GM19035 (cell line): ENCODE data around the gene ADK.

Source experiments
- ATAC-seq: cut with Tn5 transposase; IDR thresholded peaks from one replicate; pipeline ENCODE4 v1.9.1; 2021; ENCODE audit not compliant: unreplicated experiment

Gene ADK

DNA sequence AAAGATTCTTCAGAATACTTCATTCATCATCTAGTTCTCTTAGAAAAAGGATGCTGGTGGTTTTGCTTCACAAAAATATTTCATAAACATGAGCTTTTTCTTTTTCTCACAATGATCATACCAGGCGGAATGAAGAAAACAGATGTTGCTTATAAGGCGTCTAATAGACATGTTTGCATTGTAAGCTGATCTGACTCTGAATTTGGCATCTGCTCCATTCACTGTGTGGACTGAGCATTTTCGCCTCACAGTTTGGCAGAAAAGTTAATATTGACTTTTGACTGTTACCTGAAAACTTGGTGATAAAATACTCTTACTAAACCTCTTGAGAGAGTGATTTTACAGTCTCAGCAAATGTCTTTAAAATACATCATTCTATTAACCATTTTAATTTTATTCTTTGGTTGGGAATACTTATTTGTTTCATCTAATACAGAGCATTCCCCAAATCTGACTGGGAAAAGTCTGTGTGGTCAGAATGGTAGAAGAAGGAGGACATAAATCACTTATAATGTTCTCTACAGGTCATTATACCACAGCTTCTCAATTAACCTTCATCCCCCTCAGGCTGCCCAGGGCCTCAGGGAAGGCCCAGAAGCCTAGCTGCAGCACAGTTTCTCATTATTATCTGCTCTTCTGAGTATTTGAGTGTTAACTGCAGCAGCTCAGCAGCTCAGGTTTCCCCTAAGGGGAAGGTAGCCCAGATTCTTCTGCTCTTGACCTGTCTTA lies 553.8 kb downstream of the ADK start:
- ATAC-seq = no peak

DNA sequence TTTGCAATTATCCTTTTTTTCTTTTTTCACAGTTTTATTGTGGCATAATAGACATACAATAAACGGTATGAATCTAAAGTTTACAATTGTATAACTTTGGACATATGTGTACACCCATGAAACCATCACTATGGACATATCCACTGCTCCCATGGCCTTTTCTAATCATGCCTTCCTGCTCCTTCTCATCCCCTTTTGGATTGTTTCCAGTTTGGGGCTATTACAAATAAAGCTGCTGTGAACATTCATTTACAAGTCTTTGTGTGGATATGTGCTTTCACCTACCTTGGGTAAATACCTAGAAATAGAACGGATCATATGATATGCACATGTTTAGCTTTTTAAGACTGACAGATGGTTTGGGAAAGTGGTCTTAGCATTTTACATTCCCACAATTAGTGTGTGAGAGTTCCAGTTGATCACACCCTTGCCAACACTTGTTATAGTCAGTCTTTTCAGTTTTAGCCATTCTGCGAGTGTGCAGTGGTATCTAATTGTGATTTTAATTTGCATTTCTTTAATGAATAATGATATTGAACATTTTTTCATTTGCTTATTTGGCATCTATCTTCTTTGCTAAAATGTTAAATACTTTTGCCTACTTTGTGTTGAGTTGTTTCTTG lies 554.4 kb downstream of the ADK start:
- no peak for ATAC-seq

DNA sequence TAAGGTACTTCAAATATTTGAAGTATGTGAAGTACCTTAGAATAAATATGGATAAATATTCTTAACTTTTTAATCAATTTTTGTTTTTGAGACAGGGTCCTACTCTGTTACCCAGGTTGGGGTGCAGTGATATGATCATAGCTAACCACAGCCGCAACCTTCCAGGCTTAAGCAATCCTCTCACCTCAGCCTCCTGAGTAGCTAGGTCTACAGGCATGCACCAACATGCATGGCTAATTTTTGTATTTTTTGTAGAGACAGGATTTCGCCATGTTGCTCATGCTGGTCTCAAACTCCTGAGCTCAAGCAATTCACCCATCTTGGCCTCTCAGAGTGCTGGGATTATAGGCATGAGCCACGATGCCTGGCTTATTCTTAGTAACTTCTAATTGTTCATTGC lies 555.9 kb downstream of the ADK start:
- ATAC-seq = no peak

DNA sequence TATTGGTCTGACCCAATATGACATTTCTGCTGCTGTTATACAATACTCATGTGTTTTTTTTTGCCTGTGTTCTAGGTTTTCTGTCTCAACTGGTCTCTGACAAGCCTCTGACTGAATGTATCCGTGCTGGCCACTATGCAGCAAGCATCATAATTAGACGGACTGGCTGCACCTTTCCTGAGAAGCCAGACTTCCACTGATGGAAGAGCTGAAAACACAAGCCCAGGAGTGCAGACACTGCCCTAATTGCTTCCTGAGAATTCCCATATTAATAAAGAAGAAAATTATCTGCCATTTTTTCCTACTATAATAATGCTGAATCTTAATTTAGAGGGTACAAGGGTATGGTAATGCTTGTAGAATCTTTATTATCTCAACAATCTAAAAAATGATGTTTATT lies 557.2 kb downstream of the ADK start:
- ATAC-seq = no peak

DNA sequence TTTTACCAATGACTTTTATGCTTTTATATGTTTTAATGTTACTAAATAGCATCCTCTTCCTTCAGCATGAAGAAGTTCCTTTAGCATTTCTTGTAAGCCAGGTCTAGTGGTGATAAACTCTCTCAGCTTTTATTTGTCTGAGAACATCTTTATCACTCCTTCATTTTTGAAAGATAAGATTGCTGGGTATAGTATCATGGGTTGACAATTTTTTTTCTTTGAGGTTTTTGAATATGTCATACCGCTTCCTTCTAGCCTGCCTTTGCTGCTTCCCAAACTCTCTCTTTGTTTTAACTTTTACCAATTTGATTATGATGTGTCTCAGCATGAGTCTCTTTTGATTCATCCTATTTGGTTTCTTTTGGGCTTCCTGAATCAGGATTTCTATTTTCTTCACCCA lies 567.2 kb downstream of the ADK start:
- ATAC-seq = no peak

DNA sequence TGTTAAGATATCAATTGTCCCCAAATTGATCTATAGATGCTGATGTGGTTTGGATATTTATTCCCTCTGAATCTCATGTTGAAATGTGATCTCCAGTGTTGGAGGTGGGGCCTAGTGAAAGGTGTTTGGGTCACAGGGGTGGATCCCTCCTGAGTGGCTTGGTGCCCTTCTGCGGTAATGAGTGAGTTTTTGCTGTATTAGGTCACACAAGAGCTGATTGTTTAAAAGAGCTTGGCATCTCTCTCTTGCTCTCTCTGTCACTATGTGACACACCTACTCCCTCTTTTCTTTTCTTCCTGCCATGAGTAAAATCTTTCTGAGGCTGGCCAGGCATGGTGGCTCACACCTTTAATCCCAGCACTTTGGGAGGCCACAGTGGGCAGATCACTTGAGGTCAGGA lies 577.2 kb downstream of the ADK start:
- ATAC-seq = no peak

DNA sequence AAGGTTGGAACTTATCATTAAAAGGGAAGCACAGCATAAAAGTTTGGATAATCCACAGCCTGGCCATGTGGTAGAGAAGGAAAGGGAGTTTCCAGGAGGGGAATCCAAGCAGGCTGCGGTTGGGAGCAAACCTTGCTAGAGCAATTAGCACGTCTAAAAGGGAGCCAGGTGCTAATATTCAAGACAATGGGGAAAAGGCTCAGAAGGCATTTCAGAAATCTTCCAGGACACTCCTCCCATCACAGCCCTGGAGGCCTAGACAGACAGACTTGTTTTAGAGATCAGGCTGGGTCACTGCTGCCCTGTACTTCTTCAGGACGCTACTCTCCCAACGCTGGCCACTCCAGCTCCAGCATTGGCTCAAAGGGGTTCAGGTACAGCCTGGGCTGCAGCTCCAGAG lies 579.2 kb downstream of the ADK start:
- no peak for ATAC-seq

DNA sequence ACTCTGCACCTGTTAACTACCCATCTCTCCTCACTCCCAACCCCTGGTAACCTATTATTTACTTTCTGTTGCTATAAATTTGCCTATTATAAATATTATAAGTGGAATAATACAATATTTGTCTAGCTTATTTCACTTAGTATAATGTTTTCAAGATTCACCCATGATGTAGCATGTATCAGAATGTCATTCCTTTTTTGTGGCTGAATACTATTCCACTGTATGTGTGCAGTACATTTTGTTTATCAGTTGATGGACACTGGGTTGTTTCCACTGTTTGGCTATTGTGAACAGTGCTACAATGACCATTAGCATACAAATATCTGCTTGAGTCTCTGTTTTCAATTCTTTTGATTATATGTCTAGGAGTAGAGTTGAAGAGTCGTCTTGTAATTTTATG lies 582.6 kb downstream of the ADK start:
- no peak for ATAC-seq

DNA sequence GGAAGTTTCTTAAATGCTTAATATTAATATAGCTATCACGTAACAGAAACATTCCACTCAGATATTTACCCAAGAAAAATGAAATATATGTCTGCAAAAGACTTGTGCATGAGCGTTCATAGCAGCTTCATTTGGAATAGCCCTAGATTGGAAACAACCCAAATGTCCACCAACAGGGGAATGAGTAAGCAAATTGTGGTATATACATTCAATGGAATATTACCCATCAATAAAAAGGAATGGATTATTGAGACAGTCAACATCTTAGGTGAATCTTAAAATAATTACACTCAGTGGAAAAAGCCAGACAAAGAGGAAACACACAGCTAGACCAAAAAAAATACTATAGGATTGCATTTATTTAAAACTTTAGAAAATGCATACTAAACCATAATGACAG lies 585.0 kb downstream of the ADK start:
- no peak for ATAC-seq

DNA sequence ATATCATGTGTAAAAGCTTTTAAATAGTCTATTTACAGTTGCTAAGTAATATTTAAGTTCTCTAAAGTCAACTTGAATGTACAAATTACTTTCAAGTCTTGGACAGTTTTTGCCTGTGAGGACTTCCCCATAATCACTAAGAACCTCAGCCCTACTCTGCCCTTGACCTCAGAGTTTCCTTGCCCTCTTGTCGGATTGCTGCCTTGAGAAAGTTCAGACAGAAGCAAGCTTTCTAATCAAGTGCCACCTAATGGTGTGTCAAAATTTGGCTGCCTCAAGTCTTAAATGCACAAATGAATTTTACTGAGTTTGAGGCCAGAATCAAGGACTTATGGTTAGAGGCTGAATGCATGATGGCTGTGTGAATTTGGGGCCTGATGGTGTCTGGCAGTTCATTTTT lies 587.0 kb downstream of the ADK start:
- ATAC-seq = no peak

DNA sequence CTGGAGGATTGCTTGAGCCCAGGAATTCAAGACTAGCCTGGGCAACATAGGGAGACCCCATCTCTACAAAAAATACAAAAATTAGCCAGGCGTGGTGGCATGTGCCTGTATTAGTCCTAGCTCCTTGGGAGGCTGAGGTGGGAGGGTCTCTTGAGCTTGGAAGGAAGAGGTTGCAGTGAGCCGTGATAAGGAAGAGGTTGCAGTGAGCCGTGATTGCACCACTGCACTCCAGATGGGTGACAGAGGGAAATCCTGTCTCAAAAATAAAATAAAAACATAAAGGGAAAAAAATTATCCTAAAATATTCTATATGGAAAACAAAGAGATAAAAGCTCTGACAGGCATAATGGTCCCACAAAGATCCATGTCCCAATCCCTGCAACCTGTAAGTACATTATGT lies 587.5 kb downstream of the ADK start:
- no peak for ATAC-seq

DNA sequence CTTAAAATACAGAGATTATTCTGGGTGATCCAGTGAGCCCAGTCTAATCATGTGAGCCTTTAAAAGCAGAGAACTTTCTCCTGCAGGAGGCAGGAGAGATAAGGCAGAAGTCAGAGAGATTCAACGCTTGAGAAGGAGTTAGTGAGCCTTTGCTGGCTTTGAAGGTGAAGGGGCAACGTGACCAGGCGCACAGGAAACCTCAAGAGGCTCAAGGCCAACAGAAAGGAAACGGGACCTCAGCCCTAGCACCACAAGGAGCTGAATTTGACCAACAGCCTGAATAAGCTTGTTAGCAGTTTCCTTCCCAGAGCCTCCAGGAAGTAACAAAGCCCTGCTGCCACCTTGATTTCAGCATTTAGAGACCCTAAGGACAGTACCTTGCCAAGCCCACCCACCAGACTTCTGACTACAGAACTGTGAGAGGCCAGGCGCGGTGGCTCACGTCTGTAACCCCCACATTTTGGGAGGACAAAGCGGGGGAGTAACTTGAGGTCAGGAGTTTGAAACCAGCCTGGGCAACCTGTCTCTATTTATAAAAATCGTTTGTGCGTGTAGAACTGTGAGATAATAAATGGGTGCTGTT lies 588.1 kb downstream of the ADK start:
- peak; percentile 88 for ATAC-seq

DNA sequence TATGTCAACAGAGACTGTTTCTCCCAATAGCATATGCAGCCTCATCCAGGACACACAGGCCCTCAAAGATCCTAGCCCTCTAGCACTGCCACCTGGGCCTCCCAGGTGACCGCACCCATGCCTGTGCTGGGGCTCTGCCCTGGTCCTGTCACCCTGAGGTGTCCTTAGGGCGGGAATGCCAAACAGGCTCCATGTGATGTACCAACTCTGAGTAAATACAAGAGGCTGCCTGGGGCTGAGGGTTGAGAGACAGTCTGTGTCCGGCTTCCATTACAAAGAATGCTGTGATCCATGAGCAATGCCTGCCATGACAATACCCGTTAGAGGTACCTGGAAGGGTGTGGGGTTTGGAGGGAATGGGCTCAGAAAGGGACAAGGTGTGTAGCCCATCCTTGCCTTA lies 592.4 kb downstream of the ADK start:
- ATAC-seq = no peak

DNA sequence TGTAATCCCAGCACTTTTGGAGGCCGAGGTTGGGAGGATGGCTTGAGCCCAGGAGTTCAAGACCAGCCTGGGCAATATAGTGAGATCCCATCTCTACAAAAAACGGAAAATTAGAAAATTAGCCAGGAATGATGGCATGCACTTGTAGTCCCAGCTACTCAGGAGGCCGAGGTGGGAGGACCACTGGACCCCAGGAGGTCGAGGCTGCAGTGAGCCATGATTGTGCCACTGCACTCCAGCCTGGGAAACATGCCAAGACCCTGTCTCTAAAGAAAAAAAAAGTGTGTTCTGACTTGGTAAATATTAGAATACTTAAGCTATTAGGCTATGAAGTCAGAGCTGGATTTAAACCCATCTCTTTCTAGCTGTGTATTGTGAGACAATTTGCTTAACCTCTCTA lies 594.4 kb downstream of the ADK start:
- no peak for ATAC-seq

DNA sequence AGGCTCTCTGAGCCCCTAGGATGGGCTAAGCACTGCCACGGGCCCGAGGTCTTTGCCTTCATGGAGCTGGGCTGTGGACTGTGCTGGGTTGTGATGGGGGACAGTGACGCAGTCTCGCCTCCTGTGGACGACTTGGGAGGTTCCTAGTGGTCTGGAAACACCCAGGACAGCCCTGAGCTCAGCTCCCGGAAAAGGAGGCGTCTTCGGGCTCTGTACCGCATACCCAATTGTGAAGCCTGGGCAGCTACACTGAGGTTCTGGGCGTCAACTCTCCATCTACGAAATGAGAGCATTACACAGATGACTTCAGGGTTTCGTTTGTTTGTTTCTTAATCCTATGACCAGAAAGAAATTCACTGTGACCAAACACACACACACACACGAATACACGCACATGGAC lies 595.8 kb downstream of the ADK start:
- no peak for ATAC-seq

DNA sequence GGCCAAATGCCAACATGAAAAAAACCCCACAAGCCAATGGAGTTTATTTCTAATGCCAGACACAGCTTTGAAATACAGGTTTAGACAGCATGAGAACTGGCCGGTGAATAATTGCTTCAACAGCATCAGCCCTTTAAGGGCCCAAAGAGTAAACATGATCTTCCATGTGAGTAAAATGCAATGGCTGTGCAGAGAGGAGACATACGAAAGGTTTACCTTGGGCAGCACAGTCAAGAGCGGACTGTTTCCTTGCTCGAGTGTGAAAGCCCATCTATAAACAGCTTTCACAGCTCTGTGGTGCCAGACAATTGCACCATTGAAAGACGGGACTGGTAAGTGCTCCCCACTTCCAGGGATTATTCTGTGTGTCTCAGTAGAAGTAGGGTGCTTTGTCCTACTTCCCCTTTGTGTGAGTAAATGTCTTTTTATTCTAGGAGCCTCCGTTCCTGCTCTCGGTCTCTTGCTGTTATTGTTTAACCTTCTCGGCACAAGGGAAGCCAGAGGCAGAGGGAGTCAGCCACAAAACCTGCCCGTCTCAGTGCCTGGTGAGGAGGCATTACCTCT lies 597.5 kb downstream of the ADK start:
- ATAC-seq = no peak

DNA sequence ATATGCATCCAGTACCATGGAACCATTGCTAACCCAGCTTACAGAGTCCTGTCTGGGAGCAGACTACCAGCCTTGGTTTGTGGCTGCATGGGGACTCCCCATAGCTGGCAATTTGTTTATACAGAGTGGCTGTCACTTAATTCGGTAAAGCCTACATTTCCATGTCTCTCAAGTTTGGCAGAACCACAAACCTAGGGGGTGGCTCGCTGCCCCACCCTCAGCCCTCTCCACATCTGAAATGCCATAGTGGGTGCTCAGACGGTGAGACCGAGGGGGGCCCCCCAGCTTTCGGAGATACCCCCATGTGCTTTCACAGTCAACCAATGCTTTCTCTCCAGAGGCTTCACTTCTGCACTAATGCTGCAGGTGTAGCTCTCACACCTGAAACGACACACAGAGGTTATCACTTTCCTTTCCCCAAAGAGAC lies 599.8 kb downstream of the ADK start:
- ATAC-seq = no peak

DNA sequence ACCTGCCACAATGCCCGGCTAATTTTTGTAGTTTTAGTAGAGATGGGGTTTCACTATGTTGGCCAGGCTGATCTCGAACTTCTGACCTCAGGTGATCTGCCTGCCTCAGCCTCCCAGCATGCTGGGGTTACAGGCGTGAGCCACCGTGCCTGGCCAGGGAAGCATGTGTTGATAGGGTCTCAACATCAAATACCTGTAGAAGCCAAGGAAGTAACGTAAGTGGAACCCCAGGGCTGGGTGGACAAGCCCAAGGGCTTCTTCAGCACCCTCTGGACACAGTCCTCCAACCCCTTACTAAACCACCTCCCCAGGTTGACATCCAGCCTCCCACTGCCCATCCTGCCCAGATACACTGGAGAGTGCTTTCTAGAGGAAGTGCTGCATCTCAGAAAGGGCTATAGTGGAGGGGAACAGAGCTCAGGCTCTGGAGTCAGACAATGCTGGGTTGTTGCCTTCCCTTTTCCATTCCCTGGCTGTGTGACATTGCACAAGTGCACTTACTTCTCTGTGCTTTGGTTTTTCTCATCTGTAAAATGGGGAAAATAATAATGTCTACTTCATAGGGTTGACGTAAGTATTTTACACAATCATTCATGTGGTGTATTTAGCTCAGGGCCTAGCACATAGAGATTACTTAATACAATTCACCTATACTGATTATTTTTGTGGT lies 601.5 kb downstream of the ADK start:
- no peak for ATAC-seq

DNA sequence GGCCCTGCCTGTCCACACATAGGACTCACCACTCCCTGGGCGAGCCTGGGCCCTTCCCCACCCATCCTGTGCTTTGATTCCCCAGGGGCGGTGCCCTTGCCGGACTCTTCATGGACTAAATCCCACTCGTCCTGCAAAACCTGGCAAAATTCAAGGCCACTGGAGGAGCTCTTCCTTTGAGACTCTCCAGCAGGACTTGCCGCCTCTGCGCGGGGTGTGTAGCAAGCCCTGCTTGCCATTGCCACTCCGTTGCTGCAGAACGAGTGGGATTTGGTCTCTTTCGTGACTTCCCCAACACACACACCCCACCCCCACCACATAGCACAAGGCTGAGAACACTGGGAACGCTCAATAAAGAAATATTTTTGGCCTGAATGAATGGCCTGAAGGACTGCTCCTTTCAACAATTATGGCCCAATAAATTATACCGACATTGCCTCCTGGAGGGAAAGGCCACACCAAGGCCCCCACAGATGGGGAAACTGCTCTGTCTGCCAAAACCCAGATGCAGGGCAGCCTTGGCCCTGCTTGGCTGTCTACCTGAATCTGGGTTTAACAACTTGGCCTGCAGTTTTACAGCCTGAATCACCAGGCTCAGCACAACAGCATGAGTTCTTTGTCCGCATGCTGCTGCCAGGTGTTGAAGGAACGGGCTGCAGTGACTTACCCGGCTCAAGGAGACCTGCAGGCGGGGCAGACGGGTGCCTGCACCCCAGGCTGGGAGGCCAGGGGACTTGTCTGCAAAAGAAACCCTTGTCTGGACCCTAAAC lies 602.6 kb downstream of the ADK start:
- no peak for ATAC-seq

DNA sequence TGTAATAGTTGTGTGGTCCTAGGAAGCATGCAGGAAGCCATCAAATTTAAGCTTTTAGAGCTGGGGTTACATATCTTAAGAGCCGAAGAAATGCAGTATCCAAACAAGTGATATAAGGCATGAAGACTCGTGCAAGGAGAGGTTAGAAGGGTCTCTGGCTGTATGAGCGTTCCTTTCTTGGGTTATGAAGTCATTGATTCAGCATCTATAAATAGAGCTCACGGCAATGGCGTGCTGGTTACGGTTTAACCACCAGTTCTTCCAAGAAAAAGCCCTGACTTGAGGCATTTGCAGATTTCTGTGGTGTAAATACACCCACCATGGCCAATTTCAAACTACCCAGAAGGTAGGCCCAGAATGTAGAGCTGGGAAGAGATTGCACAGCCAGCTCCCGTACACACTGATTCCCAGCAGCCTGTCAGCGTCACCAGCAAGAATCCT lies 603.4 kb downstream of the ADK start:
- no peak for ATAC-seq

DNA sequence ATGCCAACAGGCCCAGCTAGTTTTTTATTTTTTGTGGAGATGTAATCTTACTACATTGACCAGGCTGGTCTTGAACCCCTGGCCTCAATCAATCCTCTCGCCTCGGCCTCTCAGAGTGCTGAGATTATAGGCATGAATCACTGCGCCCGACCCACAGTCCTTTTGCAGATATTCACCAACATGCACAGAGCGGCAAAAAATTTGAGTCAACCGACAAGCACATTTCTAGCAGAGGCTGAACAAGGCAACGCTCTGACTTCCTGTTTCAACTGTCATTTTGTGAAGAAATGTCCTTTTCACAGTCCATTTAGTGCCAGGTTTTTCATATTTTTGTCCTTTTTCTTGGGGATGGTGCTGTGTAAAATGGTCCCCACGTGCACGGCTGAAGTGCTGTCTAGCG lies 604.3 kb downstream of the ADK start:
- ATAC-seq = no peak
